Posterior cingulate gyrus (tissue), 11 donors: ENCODE measurements around the gene MRPL20.
"Not testable (repeated sequence)": the region's sequence is repeated elsewhere in the genome, so short reads cannot be mapped to it uniquely, and the experiment has no call there.

Experiments used
- DNase-seq, 10 donors: peaks; one replicate each; pipeline versions ENCODE4 v3.0.0 to v3.0.0-alpha.2; 2020 to 2021; ENCODE audit warnings: mixed read lengths in 3 of 10
- intact Hi-C: fragments of 100-400 bp; cut with DNase I; formaldehyde crosslinking; loops from one replicate; pipeline ENCODE4 v1.15.1; 2023

Gene MRPL20

DNA sequence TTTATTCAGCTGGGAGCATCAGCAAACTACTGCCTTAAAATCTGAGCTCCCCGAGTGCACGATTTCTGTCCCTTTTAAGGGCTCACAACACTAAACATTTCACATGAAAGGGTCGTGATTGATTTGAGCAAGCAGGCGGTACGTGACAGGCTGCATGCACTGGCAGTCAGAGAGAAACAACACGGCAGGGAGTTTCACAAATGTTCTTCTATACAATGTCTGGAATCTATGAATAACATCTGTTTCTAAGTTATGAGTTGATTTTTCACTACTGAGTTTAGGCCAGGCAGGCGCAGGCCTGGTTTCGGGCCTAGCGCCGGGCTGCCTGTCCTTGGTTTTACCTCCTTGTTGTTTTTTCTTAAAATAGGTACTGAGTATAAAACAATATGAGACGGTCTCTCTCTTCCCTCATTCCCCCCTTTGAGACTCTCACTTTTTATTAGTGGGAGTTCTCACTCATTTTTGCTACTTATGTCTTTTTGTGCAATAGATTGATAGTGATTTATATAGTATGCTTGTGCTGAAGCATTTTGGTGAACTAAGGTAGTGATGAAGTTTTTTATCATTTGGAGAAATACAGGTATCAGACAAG lies 5.3 kb upstream of the MRPL20 start:
- intact Hi-C loops = not testable (repeated sequence)
- peak in 2 of 10 donors; percentile 20 to 24 for DNase-seq

DNA sequence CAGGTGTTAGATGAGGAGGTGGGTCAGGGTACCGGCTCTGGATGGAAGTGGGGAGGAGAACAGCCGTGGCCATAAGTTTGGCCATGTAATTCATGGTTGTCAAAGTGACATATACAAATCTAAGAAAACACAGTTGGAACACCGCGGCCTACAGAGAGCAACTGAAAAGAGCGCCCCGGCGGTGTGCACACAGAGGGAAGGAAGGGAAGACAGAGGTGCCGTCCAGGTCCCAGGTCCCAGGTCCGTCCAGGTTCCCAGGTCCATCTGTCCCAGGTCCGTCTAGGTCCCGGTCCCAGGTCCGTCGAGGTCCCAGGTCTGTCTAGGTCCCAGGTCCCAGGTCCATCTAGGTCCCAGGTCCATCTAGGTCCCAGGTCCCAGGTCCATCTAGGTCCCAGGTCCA lies 4.5 kb upstream of the MRPL20 start:
- intact Hi-C loops = no loop called here
- DNase-seq = peak in 2 of 10 donors; percentile 37 to 72

DNA sequence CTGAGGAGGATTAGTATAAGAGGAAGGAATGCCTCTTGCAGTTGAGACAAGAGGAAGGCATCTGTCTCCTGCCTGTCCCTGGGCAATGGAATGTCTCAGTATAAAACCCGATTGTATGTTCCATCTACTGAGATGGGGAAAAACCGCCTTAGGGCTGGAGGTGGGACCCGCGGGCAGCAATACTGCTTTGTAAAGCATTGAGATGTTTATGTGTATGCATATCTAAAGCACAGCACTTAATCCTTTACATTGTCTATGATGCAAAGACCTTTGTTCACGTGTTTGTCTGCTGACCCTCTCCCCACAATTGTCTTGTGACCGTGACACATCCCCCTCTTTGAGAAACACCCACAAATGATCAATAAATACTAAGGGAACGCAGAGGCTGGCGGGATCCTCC lies 3.1 kb upstream of the MRPL20 start:
- DNase-seq = peak in 1 of 10 donors; percentile 9
- intact Hi-C loops = not testable (repeated sequence)

DNA sequence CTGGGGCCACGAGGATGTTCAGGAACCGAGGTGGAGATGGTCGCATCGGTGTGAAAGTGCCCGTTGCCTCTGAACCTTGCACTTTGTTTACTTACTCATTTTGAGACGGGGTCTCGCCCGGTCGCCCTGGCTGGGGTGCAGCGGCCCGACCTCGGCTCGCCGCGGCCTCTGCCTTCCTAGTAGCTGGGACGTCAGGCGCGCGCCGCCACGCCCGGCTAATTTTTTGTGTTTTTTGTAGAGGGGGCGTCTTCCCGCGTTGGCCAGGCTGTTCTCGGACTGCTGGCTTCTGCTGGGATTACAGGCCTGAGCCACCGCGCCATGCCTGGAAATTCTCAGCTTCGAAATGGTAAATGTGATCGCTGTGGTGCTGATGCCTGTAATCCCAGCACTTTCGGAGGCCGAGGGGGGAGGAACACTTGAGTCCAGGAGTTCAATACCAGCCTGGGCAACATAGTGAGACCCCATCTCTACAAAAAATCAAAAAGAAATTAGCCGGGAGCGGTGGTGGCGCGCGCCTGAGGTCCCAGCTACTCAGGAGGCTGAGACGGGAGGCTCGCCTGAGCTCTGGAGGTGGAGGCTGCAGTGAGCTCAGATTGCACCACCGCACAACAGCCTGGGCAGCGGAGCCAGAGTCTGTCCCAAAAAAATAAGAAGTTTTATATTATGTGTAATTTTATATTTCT lies 684 bp upstream of the MRPL20 start:
- intact Hi-C loops = loop anchor here (2.0 kb wide), 1 partner anchor 33 kb away; the partner anchor contains the start of gene AURKAIP1
- DNase-seq = peak in 3 of 10 donors; percentile 21 to 79 (median 74)

DNA sequence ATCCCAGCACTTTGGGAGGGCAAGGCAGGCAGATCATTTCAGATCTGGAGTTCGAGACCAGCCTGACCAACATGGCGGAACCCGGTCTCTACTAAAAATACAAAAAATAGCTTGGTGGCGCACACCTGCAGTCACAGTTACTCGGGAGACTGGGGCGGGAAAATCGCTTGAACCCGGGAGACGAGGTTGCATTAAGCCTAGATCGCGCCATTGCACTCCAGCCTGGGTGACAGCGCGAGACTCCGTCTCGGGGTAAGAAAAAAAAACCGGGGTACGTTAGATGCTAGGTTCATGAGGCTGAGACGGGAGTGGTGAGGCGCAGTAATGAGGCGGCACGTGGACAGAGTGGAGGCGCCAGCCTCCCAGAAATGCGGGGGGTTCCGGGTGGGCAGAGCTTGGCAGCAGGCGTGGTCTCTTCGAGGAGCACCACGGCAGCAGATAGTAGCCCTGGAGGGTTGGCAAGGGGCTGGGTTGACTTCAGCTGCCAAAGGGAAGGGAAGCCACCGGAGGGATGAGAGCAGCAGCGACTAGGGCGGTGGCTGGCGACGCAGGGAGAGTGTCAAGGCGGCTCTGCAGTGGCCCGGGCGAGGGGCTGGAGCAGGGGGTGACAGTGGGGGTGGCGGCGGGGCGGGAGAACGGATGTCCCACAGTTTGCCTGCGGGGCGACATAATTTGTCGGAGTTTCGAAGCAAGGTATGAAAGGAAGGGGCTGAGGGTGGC lies 832 bp downstream of the MRPL20 start:
- peak in 3 of 10 donors; percentile 43 to 68 (median 59) for DNase-seq
- intact Hi-C loops = loop anchor here (2.0 kb wide), 1 partner anchor 31 kb away; the partner anchor contains the start of gene AURKAIP1

DNA sequence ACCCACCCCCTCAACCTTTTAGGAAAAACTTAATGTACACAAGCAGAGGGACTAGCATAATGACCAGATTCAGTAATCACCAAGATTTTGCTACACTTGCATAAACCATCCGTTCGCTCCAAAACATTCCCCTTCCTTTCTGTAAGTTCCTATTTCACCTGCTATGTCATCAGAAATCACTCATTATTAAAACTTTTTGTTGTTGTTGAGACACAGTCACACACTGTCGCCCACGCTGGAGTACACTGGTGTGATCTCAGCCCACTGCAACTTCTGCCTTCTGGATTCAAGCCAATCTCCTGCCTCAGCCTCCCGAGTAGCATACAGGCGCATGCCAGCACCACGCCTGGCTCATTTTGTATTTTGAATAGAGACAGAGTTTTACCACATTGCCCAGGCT lies 3.4 kb downstream of the MRPL20 start:
- intact Hi-C loops = no loop called here
- peak in 2 of 10 donors; percentile 22 to 40 for DNase-seq

DNA sequence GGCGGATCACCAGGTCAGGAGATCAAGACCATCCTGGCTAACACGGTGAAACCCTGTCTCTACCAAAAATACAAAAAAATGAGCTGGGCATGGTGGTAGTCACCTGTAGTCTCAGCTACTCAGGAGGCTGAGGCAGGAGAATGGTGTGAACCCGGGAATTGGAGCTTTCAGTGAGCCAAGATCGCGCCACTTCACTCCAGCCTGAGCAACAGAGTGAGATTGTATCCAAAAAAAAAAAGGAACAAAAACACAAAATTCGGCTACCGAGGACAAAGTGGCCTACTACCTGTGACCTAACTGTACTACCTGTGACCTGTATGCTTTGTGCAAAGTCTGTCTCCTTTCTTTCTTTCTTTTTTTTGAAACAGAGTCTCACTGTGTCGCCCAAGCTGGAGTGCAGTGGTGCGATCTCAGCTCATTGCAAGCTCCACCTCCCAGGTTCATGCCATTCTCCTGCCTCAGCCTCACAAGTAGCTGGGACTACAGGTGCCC lies 4.1 kb downstream of the MRPL20 start:
- peak in 1 of 10 donors; percentile 26 for DNase-seq
- intact Hi-C loops = not testable (repeated sequence)

DNA sequence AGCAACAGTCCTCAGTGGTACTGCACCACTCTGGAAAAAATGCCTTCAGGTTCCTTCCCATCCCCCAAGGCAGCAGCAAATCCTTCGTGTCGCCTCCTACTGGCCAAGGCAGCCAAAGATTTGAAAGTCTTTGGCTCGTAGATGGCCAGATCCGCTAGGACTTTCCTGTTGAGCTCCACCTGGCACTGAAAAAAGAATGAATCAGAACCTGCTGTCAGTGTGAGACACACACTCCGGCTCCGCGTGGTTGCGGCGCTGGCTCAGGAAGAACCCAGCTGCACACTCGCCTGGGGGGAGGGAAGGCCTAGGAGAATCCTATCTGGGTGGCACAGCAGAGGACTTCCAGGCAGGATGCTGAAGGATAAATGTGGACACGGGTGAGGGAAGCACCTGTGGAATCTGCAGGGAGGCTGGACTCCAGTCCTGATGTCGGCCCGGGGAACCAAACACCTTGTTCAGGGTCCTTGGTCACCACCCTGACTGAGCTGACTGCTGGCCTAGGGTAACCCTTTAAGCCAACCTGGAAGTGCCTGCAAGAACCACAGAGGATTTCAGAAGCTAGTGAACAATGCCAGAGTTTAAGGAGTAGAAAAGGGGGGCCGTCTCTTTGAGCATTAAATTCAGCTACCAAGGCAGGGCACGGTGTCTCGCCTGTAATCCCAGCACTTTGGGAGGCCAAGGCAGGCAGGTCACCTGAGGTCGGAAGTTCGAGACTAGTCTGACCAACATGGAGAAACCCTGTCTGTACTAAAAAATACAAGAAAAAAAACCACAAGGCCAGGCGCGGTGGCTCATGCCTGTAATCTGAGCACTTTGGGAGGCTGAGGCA lies 4.8 kb downstream of the MRPL20 start:
- intact Hi-C loops = no loop called here
- DNase-seq = peak in 4 of 10 donors; percentile 47 to 83 (median 70)

DNA sequence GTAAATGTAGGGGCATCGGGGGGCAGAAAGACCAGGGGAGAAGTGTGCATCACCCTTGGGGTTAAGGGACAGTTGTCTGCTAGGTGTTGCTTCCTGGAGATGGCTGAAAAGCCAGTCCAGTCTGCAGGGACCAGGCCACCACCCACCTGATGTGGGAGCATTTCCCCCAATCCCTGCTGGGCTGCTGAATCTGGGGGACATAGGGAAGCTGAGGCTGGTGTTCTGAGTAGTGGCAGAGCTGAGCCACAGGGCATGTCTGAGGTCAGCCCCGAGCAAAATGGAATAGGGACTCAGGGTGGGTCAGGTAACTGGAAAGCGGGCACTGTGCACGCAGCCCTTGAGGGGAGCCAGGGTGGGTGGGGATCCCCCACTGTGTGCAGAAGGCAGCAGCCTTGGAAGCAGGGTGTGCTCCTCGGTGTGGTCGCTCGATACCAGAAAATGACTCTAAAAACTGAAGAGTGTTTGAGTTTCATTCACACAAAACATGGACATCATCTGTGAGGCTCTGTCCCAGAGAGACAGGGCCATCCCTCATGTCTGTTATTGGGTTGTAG lies 5.6 kb downstream of the MRPL20 start:
- peak in 3 of 10 donors; percentile 38 to 57 (median 49) for DNase-seq
- intact Hi-C loops = no loop called here

DNA sequence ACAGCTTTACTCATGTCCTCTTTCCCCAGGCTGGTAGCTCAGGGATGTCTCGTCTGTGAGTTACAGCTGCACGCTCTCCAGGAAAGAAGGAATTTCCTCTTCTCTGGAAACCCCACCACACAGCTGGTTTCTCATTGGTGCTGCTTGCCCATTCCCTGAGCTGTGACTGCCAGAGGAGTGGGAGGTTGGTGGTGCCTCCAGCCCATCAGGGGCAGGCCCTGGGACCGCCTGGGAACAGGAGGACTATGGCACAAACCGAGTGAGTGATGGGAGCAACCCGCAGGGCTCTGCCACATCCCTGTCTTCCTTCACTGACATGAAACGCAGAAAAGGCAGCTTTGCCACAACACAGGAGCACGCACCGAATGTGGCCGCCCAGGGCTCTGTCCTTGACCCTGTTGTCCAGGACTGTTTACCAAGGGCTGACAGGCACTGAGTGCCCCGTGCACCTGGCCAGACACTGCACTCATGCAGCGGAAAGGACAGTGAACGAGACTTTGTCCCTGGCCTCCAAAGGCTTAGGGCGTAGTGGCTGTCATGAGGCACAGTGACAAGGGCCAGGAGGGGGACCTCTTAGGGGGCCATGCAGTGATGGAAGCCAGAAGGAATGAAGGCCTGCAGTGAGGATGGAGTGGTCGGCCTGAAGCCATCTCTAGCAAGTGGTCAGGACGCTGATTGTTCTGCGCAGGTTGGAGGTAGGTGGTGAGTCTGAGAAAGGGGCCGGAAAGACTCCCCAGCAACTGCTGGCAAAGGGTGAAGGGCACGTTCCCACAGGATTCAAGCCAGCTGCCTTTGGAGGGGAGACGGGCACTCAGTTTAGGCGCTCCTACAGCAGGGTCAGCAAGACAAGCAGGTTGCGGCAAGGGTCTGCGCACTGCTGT lies 6.3 kb downstream of the MRPL20 start:
- intact Hi-C loops = no loop called here
- DNase-seq = peak in 3 of 10 donors; percentile 57 to 75 (median 62)

DNA sequence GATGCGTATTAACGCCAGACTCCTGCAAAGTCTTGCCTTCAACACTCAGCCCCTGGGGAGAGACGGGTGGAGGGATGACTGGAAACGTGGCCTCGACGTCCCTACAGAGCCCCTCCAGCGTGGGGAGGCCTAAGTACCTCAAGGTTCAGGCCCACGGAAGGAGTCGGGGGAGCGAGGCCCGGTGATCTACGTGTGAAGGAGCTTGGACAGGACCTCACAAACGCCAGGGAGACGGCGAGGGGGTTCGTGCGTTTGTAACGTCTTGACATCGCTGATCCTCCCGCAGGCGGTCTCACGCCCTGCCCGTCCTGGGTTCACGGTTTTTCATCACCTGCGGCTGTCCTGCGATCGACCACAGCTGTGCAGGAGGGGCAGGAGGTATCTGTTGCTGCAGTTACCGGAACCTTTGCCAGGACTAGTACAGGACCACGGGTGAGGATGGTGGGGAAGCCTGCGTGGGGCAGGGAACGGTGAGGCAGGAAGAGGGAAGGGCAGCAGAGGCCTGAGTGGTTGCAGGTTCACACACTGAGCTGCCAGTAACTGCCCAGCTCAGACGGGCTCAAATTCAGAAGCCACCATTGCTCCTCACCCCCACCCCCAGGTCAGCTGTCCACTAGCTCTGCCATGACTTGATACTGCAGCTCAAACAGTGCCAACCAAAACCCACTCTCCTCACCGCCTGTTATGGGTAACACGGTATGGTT lies 7.1 kb downstream of the MRPL20 start:
- intact Hi-C loops = no loop called here

DNA sequence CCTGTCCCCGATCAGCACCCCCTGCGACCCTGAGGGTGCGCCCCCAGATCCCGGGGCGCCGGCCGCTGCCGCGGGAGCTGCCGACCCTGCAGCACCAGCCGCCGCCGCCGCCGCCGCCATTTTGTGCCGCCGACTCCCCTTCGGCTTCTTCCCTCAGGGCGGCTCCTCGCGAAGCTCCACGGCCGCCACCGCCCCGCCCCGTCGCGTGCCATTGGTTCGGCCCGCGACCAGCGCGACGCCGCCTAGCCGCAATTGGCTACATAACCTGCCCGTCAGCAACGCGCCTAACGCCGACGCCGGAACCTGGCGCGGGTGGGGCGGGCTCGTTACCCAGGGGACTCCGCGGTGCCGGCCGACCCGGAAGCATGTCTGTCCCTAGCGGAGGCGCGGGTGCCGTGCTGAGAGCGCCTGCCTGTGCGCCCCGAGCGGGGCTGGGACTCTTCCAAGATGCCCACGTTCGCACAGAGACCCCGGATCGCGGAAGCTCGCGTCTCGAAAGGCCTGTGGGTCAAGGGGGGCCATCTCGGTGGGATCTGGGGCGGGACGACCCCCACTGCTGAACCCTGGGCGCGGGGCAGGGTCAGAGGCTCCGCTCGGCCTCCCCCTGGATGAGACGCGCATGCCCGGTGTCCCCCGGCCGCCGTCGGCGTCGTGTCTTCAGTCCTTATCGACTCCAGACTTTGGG lies 7.8 kb downstream of the MRPL20 start, which contains the start of gene CCNL2:
TSS of gene CCNL2 (minus strand) at position 149 of the 685 bp plus-strand sequence. CDS start at position 120, 29 bp downstream.
- intact Hi-C loops = no loop called here

More for the DNA sequence above, 7.1 kb downstream of the MRPL20 start:
- DNase-seq = peak in 3 of 10 donors; percentile 46 to 68 (median 67)

DNA sequence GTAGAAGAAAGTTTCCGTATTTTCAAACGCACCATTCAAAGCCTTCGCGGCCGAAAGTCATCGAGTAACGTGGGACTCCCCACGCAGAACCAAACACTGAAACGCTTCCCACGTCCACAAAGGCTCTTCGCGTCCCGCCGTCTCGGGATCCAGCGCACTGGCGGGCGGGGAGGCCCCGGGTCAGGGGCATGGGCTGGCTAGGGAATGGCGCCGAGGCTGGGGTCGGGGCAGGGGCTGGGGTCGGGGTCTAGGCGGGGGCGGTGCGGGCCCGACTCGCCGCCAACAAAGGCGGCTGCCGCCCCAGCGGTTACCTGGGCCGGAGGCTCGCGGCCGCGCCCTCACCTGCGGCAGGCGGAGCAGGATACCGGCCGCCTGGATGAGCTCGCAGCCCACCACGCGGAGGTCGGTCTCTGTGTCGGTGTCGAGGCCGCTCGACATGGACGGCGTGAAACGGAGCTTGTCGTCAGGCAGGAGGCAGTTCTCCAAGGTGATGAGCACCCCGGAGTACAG lies 8.4 kb downstream of the MRPL20 start:
- peak in 2 of 10 donors; percentile 46 to 79 for DNase-seq
- intact Hi-C loops = no loop called here

More for the DNA sequence above, 7.8 kb downstream of the MRPL20 start, which contains the start of gene CCNL2:
- peak; percentile 98 to 100 (median 99) for DNase-seq

DNA sequence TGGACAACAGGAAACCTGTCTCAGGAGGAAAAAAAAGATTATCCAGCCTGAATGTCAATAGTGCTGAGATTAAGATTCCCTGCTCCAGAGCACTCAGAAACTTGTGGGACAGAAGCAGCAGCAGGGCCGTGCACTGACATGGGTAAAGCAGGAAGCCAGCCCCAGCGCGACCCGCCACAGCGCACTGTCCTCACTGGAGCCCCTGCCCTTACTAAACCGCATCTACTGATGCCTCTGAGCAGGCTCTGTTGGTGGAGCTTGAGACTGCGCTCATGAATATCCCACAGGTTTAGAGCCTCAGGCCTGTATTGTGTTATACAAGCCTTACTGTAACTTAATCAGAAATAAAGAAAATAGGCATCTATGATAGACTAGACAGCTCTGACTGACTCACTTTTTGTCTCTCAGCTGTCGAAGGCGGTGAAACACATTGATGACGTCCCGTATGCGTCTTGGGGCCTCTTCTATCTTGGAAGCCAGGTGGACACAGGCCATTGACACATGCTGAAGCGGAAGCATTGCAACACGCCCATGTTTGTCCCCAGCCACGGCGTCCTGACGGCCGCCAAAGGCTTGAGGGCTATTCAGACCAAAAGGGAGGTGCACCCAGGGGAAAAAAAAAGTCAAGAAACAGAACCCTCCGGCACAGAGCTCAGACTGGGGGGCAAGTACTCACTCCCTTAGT lies 9.1 kb downstream of the MRPL20 start:
- intact Hi-C loops = no loop called here
- DNase-seq = peak in 3 of 10 donors; percentile 16 to 35 (median 20)

DNA sequence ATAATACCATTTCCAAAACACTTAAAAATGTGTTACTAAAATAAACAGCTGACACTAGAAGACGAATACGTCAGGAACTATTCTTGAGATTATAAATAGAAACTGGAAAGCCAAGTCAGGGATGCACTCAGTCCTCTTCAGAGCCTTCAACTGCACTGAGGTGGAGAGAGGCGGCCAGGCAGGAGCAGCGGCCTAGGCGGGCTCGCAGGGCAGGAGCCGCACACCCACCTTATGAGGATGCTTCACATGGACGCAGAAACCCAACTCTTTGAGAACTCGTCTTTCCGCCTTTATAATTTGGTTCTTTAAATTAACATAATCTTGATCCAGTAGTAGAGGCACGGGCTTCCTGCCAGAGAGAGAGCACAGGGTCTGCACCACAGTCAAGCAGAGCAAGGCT lies 11.9 kb downstream of the MRPL20 start:
- peak in 3 of 10 donors; percentile 5 to 67 (median 40) for DNase-seq
- intact Hi-C loops = no loop called here

DNA sequence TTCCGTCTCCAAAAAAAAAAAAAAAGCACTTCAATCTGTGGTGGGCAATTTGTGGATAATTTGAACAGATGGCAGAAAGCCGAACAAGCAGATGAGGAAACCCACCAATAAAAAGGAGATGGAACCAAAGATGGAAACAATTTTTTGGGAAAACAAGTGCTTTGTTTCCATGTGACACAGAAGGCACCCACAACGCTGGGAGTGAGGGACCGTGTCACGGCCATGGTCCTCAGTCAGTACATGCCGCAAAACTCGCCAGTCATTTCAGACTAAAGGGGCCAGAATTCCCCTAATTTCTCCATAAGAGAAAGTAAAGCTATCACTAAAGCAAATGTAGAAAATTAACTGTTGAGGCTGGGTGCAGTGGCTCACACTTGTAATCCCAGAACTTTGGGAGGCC lies 13.0 kb downstream of the MRPL20 start:
- DNase-seq = peak in 3 of 10 donors; percentile 33 to 63 (median 39)
- intact Hi-C loops = no loop called here
